Duodenal mucosa (tissue), 2 donors: ENCODE measurements around the gene CCR9.
"Not testable (repeated sequence)": the region's sequence is repeated elsewhere in the genome, so short reads cannot be mapped to it uniquely, and the experiment has no call there.

ENCODE experiments used
- H3K27ac ChIP-seq: one replicate; pipeline ENCODE4 v1.7.0; 2013; ENCODE audit warnings: low read depth, low read length
- H3K27me3 ChIP-seq, 2 donors: one replicate each; pipeline ENCODE4 v1.7.0; 2013; ENCODE audit warnings: low read length in 2 of 2, control low read depth in 1 of 2; ENCODE audit not compliant: insufficient read depth in 2 of 2, control insufficient read depth in 1 of 2
- H3K36me3 ChIP-seq, 2 donors: one replicate each; pipeline ENCODE4 v1.7.0; 2013; ENCODE audit warnings: low read length in 2 of 2, control low read depth in 1 of 2; ENCODE audit not compliant: insufficient read depth in 2 of 2, control insufficient read depth in 1 of 2
- H3K4me1 ChIP-seq, 2 donors: one replicate each; pipeline ENCODE4 v1.7.0; 2013; ENCODE audit warnings: low read length in 2 of 2, control low read depth in 1 of 2; ENCODE audit not compliant: insufficient read depth in 2 of 2, control insufficient read depth in 1 of 2
- H3K4me3 ChIP-seq, 2 donors: one replicate each; pipeline ENCODE4 v1.7.0; 2013; ENCODE audit warnings: low read length in 2 of 2, low read depth in 1 of 2
- H3K9ac ChIP-seq, 2 donors: one replicate each; pipeline ENCODE4 v1.7.0; 2013; ENCODE audit warnings: low read length in 2 of 2, low read depth in 1 of 2
- H3K9me3 ChIP-seq, 2 donors: one replicate each; pipeline ENCODE4 v1.7.0; 2013; ENCODE audit warnings: low read length in 2 of 2, control low read depth in 1 of 2; ENCODE audit not compliant: control insufficient read depth in 1 of 2

The CCR9 gene, protein sequence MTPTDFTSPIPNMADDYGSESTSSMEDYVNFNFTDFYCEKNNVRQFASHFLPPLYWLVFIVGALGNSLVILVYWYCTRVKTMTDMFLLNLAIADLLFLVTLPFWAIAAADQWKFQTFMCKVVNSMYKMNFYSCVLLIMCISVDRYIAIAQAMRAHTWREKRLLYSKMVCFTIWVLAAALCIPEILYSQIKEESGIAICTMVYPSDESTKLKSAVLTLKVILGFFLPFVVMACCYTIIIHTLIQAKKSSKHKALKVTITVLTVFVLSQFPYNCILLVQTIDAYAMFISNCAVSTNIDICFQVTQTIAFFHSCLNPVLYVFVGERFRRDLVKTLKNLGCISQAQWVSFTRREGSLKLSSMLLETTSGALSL

DNA sequence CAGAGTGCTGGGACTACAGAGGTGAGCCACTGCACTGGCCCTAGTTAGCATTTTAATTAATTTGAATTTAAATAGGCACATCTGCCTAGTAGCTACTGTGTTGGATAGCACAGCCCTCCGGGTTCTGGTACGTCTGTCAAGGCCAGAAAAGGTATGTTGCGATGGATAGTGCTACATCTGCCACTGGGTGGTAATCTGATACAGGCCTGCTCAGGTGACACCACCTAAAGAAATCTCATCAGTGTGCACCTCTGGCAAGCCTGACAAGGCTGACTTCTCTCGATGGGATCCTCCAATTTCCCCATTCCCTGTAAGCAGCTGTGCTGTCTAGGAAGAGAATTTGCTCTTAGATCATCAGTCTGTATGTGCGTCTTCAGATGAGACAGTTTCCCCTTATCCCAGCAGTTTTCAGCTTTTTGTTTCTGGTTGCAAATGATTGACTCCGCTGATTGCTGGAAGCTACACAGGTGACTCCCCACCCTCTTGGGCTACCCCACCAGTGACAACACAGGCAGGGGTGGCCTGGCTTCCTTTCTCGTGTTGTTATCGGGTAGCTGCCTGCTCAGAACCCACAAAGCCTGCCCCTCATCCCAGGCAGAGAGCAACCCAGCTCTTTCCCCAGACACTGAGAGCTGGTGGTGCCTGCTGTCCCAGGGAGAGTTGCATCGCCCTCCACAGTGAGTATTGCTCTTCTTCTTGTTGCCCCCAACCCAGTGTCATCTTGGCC lies at the start of gene CCR9:
TSS of gene CCR9 (plus strand) at position 565 of the 727 bp plus-strand sequence. CDS start 8,391 bp downstream, outside the sequence.
- Histone ChIP-seq H3K27ac (no peak within 1 kb of the TSS), H3K27me3 (no peaks in the 10 kb centered on the region), H3K9ac (peak within 1 kb of the TSS in 1 of 2 donors; percentile 22), H3K36me3 (no peaks in the 10 kb centered on the region), H3K4me1 (peaks cover 0 to 5% of the 10 kb centered on the region in 2 donors), H3K9me3 (no peaks in the 10 kb centered on the region), H3K4me3 (peak within 1 kb of the TSS in 1 of 2 donors; percentile 43)

DNA sequence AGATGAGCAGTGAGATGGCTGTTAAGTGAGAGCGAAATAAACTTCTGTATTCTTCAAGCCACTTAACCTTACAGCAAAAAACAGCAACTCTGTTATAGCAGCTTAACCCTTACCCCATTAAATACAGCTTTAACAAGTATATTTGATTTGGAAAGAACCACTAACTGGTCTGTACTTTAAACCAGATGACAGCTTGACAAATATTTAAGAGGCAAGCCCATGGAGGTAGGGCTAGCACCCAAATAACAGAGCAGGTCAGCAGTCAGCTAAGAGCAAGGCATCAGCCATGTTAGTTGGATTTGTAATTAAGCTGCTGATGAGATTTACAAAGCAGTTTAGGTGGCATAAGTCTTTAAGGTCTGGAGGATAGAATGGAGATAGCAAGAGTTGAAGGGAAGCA lies 47.9 kb upstream of the CCR9 start:
- Histone ChIP-seq H3K36me3 (peaks cover 15 to 16% of the 10 kb centered on the region in 2 donors), H3K27ac (no peak overlapping the region), H3K4me1 (peaks cover 7 to 13% of the 10 kb centered on the region in 2 donors), H3K9ac (no peak overlapping the region), H3K4me3 (no peak overlapping the region), H3K9me3 (no peaks in the 10 kb centered on the region), H3K27me3 (no peaks in the 10 kb centered on the region)

DNA sequence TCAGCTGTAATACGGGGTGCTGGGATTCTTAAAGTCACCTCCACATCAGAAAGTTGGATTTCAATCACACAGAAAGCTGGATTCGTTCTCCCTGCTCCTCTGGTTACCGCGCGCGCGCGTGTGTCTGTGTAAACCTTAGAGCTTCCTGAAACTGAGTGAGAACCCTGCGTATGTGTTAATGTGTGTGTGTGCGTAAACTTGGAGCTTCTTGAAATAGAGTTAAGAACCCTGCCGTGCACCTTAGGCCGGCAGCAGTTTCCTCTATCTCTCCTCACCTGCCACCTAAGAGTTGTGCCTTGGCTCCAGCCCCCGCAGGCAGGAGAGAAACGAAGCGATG lies 45.0 kb upstream of the CCR9 start:
- no peaks in the 10 kb centered on the region for H3K27me3 ChIP-seq
- no peak overlapping the region for H3K27ac ChIP-seq
- peak overlapping the region; percentile 84 to 88 for H3K4me3 ChIP-seq
- peaks cover 7 to 13% of the 10 kb centered on the region in 2 donors for H3K4me1 ChIP-seq
- no peaks in the 10 kb centered on the region for H3K9me3 ChIP-seq
- H3K9ac ChIP-seq = peak overlapping the region; percentile 51 to 56
- peaks cover 0 to 4% of the 10 kb centered on the region in 2 donors for H3K36me3 ChIP-seq

DNA sequence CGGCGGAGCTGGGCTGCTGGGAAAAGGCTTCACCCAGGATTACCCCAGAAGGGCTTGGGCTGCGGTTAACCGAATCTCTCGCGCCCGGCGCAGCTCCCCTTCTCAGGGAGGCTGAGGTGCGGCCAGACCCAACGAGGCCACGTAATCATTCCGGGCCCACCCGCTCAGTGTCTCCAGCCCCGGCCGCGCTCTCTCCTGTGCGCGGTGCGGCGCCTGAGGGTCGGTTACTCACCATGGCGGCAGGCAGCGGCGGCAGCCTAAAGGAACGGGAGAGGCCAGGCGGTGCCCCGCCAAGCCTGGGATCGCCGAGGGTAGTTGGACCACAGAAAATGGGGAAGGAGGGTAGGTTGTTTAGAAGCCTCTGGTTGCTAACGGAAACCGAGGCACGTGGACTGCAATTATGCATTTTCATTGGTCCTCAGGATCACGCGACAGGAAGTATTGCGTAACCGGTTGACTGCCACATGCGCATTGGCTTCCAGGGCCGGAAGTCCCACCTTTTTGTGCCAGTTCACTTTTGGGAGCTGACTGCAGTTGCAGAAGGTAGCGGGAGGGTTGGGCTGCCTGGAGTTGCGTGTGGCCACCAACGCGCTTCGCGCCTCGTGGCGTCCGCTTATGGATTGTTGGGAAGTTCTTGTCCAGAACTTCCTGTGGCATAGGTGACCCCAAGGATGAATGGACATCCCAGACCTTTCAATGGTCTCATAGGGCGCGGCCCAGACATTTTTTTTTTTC lies 44.4 kb upstream of the CCR9 start, which contains the start of gene LZTFL1:
TSS of gene LZTFL1 (minus strand) at position 363 of the 735 bp plus-strand sequence. CDS start at position 235, 128 bp downstream.
- H3K9me3 ChIP-seq = no peaks in the 10 kb centered on the region
- H3K27ac ChIP-seq = no peak within 1 kb of the TSS
- no peaks in the 10 kb centered on the region for H3K27me3 ChIP-seq
- H3K4me1 ChIP-seq = peaks cover 7 to 13% of the 10 kb centered on the region in 2 donors
- peak within 1 kb of the TSS; percentile 84 to 88 for H3K4me3 ChIP-seq
- peak within 1 kb of the TSS; percentile 51 to 56 for H3K9ac ChIP-seq
- H3K36me3 ChIP-seq = no peaks in the 10 kb centered on the region

DNA sequence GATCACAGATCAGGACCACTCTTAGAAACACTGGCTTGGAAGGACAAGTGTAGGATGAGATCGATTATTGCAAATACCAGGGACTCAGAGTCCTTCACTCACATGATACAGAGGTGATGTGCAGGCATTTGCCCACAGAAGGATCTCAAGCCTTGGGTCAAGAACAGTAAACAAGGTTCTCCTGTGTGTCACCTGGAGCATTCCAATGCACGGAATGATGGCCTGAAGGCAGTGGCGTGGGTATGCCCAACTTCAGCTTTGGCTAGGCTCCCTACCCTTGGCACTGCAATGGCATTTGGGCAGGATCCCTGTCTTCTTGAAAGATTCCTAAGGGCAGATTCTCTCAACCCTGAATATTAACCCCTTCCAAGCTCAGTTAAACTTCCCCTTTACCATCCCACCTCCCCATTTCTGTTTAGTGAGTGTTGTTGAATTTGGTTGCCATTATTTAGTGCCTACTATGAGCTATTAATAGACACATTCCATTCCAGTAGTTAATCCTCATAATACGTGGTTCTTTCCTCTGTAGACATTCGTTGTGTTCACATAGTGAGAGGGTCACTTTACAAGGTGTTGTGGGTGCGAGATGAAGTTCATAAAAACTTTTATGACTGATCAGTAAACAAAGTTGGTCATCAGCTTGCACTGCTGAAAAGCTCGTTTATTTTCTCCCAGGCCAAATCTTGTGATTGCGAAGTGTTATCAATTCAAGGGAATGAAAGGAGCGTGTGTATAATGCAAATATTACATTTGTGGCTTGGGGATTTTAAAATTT lies 43.3 kb upstream of the CCR9 start:
- Histone ChIP-seq H3K36me3 (no peaks in the 10 kb centered on the region), H3K27ac (no peak overlapping the region), H3K27me3 (peaks cover 0 to 3% of the 10 kb centered on the region in 2 donors), H3K9ac (no peak overlapping the region), H3K9me3 (no peaks in the 10 kb centered on the region), H3K4me3 (no peak overlapping the region), H3K4me1 (peaks cover 7 to 13% of the 10 kb centered on the region in 2 donors)

DNA sequence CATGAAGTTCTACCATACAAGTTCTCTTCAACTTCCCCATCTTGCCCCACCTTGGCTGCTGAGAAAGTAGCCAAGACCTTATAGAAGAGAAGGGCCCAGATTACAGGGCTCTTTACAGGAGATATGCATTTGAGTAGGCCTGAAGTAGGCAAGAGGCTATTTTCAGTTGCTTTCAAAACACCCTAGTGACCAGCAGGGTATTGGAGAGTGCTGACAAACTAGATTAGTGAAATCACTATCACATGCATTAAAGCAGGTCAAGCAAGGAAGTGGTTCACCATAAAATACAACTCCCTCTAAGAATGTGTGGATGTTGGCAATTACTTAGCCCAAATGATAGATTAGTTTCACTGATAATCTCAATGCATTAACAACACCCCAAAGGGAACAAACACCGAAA lies 41.7 kb upstream of the CCR9 start:
- peaks cover 3 to 11% of the 10 kb centered on the region in 2 donors for H3K27me3 ChIP-seq
- H3K4me1 ChIP-seq = peaks cover 7 to 13% of the 10 kb centered on the region in 2 donors

DNA sequence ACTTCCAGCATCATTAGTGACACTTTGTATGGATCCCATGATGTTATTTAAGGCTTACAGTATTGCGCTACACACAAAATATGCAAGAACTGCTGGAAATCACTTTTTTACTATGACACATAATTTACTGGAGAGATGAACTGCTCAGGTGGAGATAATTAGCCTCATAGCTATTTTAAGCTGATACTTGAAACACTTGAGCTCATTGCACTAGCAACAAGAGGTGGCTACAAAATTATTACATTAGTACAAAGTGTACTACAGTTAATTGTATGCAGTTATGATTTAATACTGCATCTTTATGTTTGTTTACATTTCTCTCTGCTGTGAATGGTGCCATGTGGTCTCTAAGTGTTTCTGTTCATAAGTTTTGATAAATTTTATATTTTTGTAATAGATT lies 38.0 kb upstream of the CCR9 start:
- no peaks in the 10 kb centered on the region for H3K36me3 ChIP-seq
- H3K4me1 ChIP-seq = peaks cover 0 to 3% of the 10 kb centered on the region in 2 donors
- no peak overlapping the region for H3K9ac ChIP-seq
- H3K27ac ChIP-seq = no peak overlapping the region
- peaks cover 5 to 19% of the 10 kb centered on the region in 2 donors for H3K27me3 ChIP-seq
- no peaks in the 10 kb centered on the region for H3K9me3 ChIP-seq
- H3K4me3 ChIP-seq = no peak overlapping the region

More for the DNA sequence above, 41.7 kb upstream of the CCR9 start:
- no peak overlapping the region for H3K27ac ChIP-seq
- H3K9me3 ChIP-seq = no peaks in the 10 kb centered on the region
- H3K4me3 ChIP-seq = no peak overlapping the region
- no peak overlapping the region for H3K9ac ChIP-seq
- H3K36me3 ChIP-seq = no peaks in the 10 kb centered on the region

DNA sequence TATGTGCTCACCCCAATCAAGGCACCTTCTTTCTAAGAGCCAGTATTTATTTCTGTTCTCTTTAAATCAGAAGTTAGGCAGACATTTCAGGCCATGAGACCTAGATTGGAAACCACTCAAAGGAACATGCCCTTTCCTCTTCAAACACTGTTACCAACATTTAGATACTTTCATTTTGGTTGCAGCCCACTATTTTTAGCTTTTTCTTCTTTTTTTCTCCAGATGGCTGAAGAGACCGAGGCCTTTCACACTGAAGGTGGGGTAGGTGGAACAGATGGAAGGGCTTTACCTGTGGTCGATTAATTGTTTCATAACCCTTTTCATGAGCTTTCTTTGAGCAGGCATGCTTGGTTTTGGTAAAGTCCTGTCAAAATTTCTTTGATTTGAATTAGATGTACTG lies 33.5 kb upstream of the CCR9 start:
- Histone ChIP-seq H3K27me3 (peaks cover 5 to 18% of the 10 kb centered on the region in 2 donors), H3K4me1 (peaks cover 0 to 3% of the 10 kb centered on the region in 2 donors), H3K27ac (no peak overlapping the region), H3K4me3 (no peak overlapping the region), H3K36me3 (no peaks in the 10 kb centered on the region), H3K9ac (no peak overlapping the region), H3K9me3 (no peaks in the 10 kb centered on the region)

DNA sequence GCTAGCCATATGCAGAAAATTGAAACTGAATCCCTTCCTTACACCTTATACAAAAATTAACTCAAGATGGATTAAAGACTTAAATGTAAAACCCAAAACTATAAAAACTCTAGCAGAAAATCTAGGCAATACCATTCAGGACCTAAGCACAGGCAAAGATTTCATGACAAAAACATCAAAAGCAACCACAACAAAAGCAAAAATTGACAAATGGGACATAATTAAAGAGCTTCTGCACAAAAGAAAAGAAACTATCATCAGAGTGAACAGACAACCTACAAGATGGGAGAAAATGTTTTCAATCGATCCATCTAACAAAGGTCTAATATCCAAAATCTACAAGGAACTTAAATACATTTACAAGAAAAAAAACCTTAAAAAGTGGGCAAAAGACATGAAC lies 30.0 kb upstream of the CCR9 start:
- peaks cover 12 to 13% of the 10 kb centered on the region in 2 donors for H3K4me1 ChIP-seq
- H3K27ac ChIP-seq, H3K36me3 ChIP-seq, H3K9ac ChIP-seq, H3K27me3 ChIP-seq, H3K4me3 ChIP-seq, H3K9me3 ChIP-seq: not testable (repeated sequence)
